ENCODE results near the gene RPL39. TPM values are rescaled to one million over a fixed set of nuclear protein-coding genes. Genes with fewer than 3 reads are reported as not detected.

Gene RPL39
- 1,551 to 1,842 TPM (median 1,763 TPM) in 3 replicates for total RNA-seq (2021)
- Bru-seq, nascent RNA = percentile 98 among the genes with signal in this experiment
- long read RNA-seq, experiment 1, transcript RPL39-201 (3 exons, 401 nt) = major isoform, 272 of 284 reads
- long read RNA-seq, experiment 1, partial matches to known transcripts = 9 of 284 reads
- long read RNA-seq, experiment 1, other reads (novel, unspliced or antisense) = 1 of 284 reads
- long read RNA-seq, experiment 2, transcript RPL39-201 (3 exons, 401 nt) = major isoform, 892 of 958 reads
- long read RNA-seq, experiment 2, transcript RPL39-202 (2 exons, 1,915 nt) = minor isoform, 53 of 958 reads
- long read RNA-seq, experiment 2, partial matches to known transcripts = 8 of 958 reads
- long read RNA-seq, experiment 2, other reads (novel, unspliced or antisense) = 5 of 958 reads
- long read RNA-seq, experiment 3, partial matches to known transcripts = 0 of 1 reads
- long read RNA-seq, experiment 3, other reads (novel, unspliced or antisense) = 0 of 1 reads

GRCh38 chrX:119791437-119792231 is at the start of gene RPL39:
Gene RPL39, minus strand, starts transcription at chrX:119791630. Its CDS starts 54 bp downstream, at chrX:119791576.
- Mint-ChIP-seq H3K4me1 (peaks cover 22% of the 10 kb centered on the region), H3K9me3 (no peaks in the 10 kb centered on the region), H3K4me3 (peak within 1 kb of the TSS; percentile 95), H3K27me3 (ENCODE audit: low read depth) (no peaks in the 10 kb centered on the region), H3K36me3 (peaks cover 42% of the 10 kb centered on the region), H3K27ac (peak within 1 kb of the TSS; percentile 95)
- POLR2A ChIA-PET = interaction anchor here (0.6 to 1.9 kb wide), 12 partner anchors 25 to 324 kb away, joined by 3 to 34 read pairs (median 4); partner anchors contain the start of genes NDUFA1, NKRF, RNF113A and SEPTIN6
- DNase-seq (ENCODE audit: low spot score) (peak; percentile 78), ATAC-seq (peak; percentile 89)
- CTCF ChIA-PET = interaction anchor here (0.6 to 1.6 kb wide), 8 partner anchors 12 to 276 kb away, joined by 3 to 12 read pairs (median 4); partner anchors contain the start of genes AKAP14 and SOWAHD
- TF ChIP-seq MXD4 (CRISPR knock-in tag; IDR thresholded peaks at IDR 0.05; ENCODE audit: borderline replicate concordance) (no peak), IRF2 (CRISPR knock-in tag; IDR thresholded peaks at IDR 0.05; ENCODE audit: borderline replicate concordance, low read depth) (no peak), GABPB1 (CRISPR knock-in tag; IDR thresholded peaks at IDR 0.05) (0 out of 2 replicates have a peak, but pooled peaks have one; percentile 33), SP1 (CRISPR knock-in tag; conservative IDR thresholded peaks at IDR 0.05) (peak; percentile 64), ELF4 (CRISPR knock-in tag; IDR thresholded peaks at IDR 0.05; ENCODE audit: low read depth) (no peak), JUN (CRISPR knock-in tag; IDR thresholded peaks at IDR 0.05) (no peak), FOXP1 (CRISPR knock-in tag; IDR thresholded peaks at IDR 0.05; ENCODE audit: borderline replicate concordance) (0 out of 2 replicates have a peak, but pooled peaks have one; percentile 10), MAX (CRISPR knock-in tag; IDR thresholded peaks at IDR 0.05) (peak; percentile 63), ZBTB21 (CRISPR knock-in tag; IDR thresholded peaks at IDR 0.05; ENCODE audit: borderline replicate concordance) (0 out of 2 replicates have a peak, but pooled peaks have one; percentile 8)

GRCh38 chrX:119833905-119834304 is 42.5 kb upstream of the RPL39 start:
- Mint-ChIP-seq H3K27ac (no peak overlapping the region), H3K4me3 (no peak overlapping the region), H3K4me1 (no peaks in the 10 kb centered on the region), H3K9me3 (peaks cover 6% of the 10 kb centered on the region), H3K27me3 (ENCODE audit: low read depth) (no peaks in the 10 kb centered on the region), H3K36me3 (peaks cover 67% of the 10 kb centered on the region)
- TF ChIP-seq HMGA2 (CRISPR knock-in tag; IDR thresholded peaks at IDR 0.05) = no peak
- no peak for TF ChIP-seq NFYB (CRISPR knock-in tag; conservative IDR thresholded peaks at IDR 0.05; ENCODE audit: low read depth)
- TF ChIP-seq MXD4 (CRISPR knock-in tag; IDR thresholded peaks at IDR 0.05; ENCODE audit: borderline replicate concordance) = no peak
- no peak for TF ChIP-seq NR3C1 (CRISPR knock-in tag; conservative IDR thresholded peaks at IDR 0.05; ENCODE audit: low read depth)
- TF ChIP-seq SMAD3 (CRISPR knock-in tag; IDR thresholded peaks at IDR 0.05; ENCODE audit: borderline replicate concordance) = no peak
- no peak for TF ChIP-seq FOXJ3 (CRISPR knock-in tag; IDR thresholded peaks at IDR 0.05; ENCODE audit: borderline replicate concordance)
- TF ChIP-seq ATF1 (CRISPR knock-in tag; IDR thresholded peaks at IDR 0.05) = no peak
- no peak for TF ChIP-seq ZNF232 (CRISPR knock-in tag; IDR thresholded peaks at IDR 0.05)
- no peak for TF ChIP-seq IRF1 (CRISPR knock-in tag; IDR thresholded peaks at IDR 0.05)
- TF ChIP-seq ZNF396 (CRISPR knock-in tag; IDR thresholded peaks at IDR 0.05; ENCODE audit: borderline replicate concordance) = no peak
- TF ChIP-seq KAT7 (CRISPR knock-in tag; IDR thresholded peaks at IDR 0.05; ENCODE audit: borderline replicate concordance) = no peak
- no peak for TF ChIP-seq E2F1 (CRISPR knock-in tag; IDR thresholded peaks at IDR 0.05)
- TF ChIP-seq ZNF263 (CRISPR knock-in tag; IDR thresholded peaks at IDR 0.05; ENCODE audit: low read depth) = no peak
- TF ChIP-seq GRHL2 (CRISPR knock-in tag; IDR thresholded peaks at IDR 0.05; ENCODE audit: insufficient replicate concordance, severe bottlenecking) = no peak
- no peak for TF ChIP-seq ZSCAN18 (CRISPR knock-in tag; IDR thresholded peaks at IDR 0.05)
- ATAC-seq (no peak), DNase-seq (ENCODE audit: low spot score) (no peak)
- ChIA-PET CTCF (no interaction called here), POLR2A (no interaction called here)
